Esophagus (tissue), 2 donors: ENCODE results near the gene ABCC9. TPM values are rescaled to one million over a fixed set of nuclear protein-coding genes. Genes with fewer than 3 reads are reported as not detected.
"Not testable (repeated sequence)": the region's sequence is repeated elsewhere in the genome, so short reads cannot be mapped to it uniquely, and the experiment has no call there.

Experiments
- H3K27ac ChIP-seq, 2 donors: one replicate each; pipeline ENCODE4 v1.5.1; 2013; ENCODE audit warnings: low read depth in 2 of 2, mild to moderate bottlenecking in 2 of 2, inconsistent platforms in 1 of 2, low read length in 1 of 2, moderate library complexity in 1 of 2
- H3K27me3 ChIP-seq, 2 donors: one replicate each; pipeline ENCODE4 v1.6.1; 2013; ENCODE audit warnings: low read length in 2 of 2, control low read depth in 1 of 2, mild to moderate bottlenecking in 1 of 2; ENCODE audit not compliant: insufficient read depth in 2 of 2, control insufficient read depth in 1 of 2
- H3K36me3 ChIP-seq, 2 donors: one replicate each; pipeline ENCODE4 v1.6.1; 2013; ENCODE audit warnings: low read length in 1 of 2; ENCODE audit not compliant: control insufficient read depth in 2 of 2, insufficient read depth in 2 of 2
- H3K4me1 ChIP-seq, 2 donors: one replicate each; pipeline ENCODE4 v1.6.1; 2013; ENCODE audit warnings: low read length in 1 of 2; ENCODE audit not compliant: control insufficient read depth in 2 of 2, insufficient read depth in 2 of 2
- H3K4me3 ChIP-seq, 2 donors: one replicate each; pipeline ENCODE4 v1.5.1; 2013; ENCODE audit warnings: low read length in 2 of 2, mild to moderate bottlenecking in 2 of 2, low read depth in 1 of 2, moderate library complexity in 1 of 2
- H3K9me3 ChIP-seq, 2 donors: one replicate each; pipeline ENCODE4 v1.6.1; 2013; ENCODE audit warnings: mild to moderate bottlenecking in 2 of 2, low read depth in 1 of 2, low read length in 1 of 2, moderate library complexity in 1 of 2; ENCODE audit not compliant: control insufficient read depth in 2 of 2, insufficient read depth in 1 of 2
- WGBS, 2 donors: extraction: QIAGEN DNeasy Blood & Tissue Kit; methylation state at CpG; one replicate each; pipeline ENCODE4 v1.1.7; 2013; 5-methylcytosine and 5-hydroxymethylcytosine counted together
- polyA plus RNA-seq, 2 donors: library from polyadenylated mRNA; stranded (reverse); fragments of 200-250 nt; gene quantifications; one replicate each; pipeline ENCODE4 v1.2.3, GENCODE V29; 2013
- donor health status: healthy with polysubstance abuse.
- donor health status: Bipolar disorder and iron deficiency.

ABCC9 gene
- polyA plus RNA-seq, 2 donors: 0.61 to 1.6 TPM

DNA sequence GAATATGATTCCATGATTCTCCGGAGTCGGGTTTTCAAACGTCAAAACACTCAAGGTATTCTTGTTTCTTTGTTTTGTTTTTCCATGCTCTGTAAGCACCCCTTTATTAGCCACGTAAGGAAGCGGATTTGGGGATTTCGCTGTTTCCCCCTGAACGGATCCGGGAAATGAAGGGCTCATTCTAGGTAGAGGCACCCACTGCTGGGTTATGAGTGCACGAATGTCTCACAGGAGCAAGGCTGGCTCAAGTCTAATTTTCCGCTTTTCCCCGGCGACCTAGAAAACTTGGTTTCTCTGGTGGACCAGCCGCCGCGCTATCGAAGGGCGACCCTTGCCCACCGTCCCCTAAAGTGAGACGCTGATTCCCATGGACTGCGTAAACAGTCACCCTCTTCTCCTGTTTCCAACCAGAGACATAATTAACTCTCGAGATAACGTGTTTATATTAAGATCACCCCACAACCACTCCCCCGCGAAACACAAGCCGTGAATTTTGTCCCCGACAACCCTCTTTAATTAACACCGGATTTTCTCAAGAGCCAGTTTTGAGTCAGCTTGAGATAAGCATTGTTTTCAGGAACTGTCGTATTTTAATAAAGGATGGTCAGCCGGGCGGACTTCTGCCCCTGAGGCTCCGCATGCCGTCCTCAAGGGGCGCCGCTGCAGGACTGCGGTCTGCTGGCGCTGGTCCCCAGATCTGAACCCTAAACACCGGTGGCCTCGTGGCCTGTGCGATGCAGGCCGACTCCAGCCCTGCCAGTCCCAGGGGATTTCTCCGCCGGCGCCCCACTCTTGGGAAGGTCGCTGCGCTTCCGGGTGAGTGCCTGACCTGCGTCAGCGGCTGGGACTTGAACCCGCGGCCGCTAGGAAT, 515 bp upstream of the ABCC9 start:
- H3K27ac ChIP-seq: peak overlapping the region; percentile 44 to 75
- H3K36me3 ChIP-seq: no peaks in the 10 kb centered on the region
- peaks cover 0 to 8% of the 10 kb centered on the region in 2 donors for H3K27me3 ChIP-seq
- peaks cover 6 to 10% of the 10 kb centered on the region in 2 donors for H3K9me3 ChIP-seq
- 5 to 6% methylated on average over 51 of the region's 51 CpGs for WGBS, 2 donors
- H3K4me1 ChIP-seq: no peaks in the 10 kb centered on the region
- peak overlapping the region; percentile 40 to 42 for H3K4me3 ChIP-seq

DNA sequence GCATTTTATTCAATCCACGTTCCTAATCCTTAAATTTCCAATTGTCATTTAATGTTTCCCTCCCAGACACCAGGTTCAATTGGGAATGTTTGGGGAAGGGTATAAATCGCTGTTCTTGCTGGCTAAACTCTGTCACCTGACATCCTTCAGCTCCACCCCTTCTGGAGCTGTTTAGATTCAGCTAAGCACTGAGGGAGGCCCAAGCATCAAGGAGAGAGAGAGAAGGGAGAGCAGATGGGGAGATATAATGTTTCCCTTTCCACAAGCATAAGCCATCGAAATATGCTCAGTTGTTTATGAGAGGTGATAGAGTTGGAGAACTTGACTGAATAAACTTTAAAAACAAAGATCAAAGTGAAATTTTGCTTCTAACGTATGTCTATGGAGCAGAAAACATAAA, 1.8 kb downstream of the ABCC9 start:
- H3K4me1 ChIP-seq: no peaks in the 10 kb centered on the region
- H3K36me3 ChIP-seq: no peaks in the 10 kb centered on the region
- no peak overlapping the region for H3K27ac ChIP-seq
- WGBS, 2 donors: 64 to 65% methylated on average over 4 of the region's 4 CpGs
- H3K4me3 ChIP-seq: peak overlapping the region in 1 of 2 donors; percentile 42
- H3K27me3 ChIP-seq: peaks cover 0 to 8% of the 10 kb centered on the region in 2 donors
- peaks cover 0 to 4% of the 10 kb centered on the region in 2 donors for H3K9me3 ChIP-seq

DNA sequence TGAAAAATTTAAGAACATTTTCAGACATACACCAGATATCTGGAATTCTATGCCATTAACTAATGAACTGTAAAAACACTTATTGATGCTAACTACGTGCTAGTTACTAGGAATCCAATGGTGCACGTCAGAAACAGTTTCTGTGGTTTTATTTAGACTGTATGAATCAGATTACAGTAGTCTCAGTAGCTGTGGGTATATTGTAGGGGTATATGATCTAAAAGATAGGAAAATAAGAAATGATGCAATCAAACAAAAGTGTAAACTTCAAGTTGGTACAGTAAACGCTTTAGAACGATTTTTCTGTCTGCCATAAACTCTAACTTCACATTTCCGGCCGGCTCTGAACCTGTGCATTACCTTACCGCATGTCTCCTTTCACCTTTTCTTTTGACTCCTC, 2.3 kb downstream of the ABCC9 start:
- H3K9me3 ChIP-seq: peaks cover 0 to 4% of the 10 kb centered on the region in 2 donors
- H3K4me1 ChIP-seq: no peaks in the 10 kb centered on the region
- WGBS, 2 donors: 77 to 80% methylated on average over 7 of the region's 7 CpGs
- H3K27ac ChIP-seq: no peak overlapping the region
- no peaks in the 10 kb centered on the region for H3K36me3 ChIP-seq
- peaks cover 0 to 8% of the 10 kb centered on the region in 2 donors for H3K27me3 ChIP-seq
- H3K4me3 ChIP-seq: no peak overlapping the region

- H3K27ac ChIP-seq: no peak overlapping the region
Measured at GRCh38 chr12:21934173-21934572, 7.1 kb downstream of the ABCC9 start.

GRCh38 chr12:21933656-21934055, 7.6 kb downstream of the ABCC9 start:
- no peaks in the 10 kb centered on the region for H3K9me3 ChIP-seq
- 78 to 85% methylated on average over 4 of the region's 4 CpGs for WGBS, 2 donors
- no peak overlapping the region for H3K4me3 ChIP-seq
- no peaks in the 10 kb centered on the region for H3K36me3 ChIP-seq
- no peaks in the 10 kb centered on the region for H3K27me3 ChIP-seq
- no peak overlapping the region for H3K27ac ChIP-seq
- H3K4me1 ChIP-seq: no peaks in the 10 kb centered on the region

More at GRCh38 chr12:21934173-21934572, 7.1 kb downstream of the ABCC9 start:
- H3K9me3 ChIP-seq: no peaks in the 10 kb centered on the region
- no peaks in the 10 kb centered on the region for H3K27me3 ChIP-seq
- no peak overlapping the region for H3K4me3 ChIP-seq
- H3K36me3 ChIP-seq: no peaks in the 10 kb centered on the region
- 81 to 90% methylated on average over 1 of the region's 1 CpG for WGBS, 2 donors
- H3K4me1 ChIP-seq: no peaks in the 10 kb centered on the region

DNA sequence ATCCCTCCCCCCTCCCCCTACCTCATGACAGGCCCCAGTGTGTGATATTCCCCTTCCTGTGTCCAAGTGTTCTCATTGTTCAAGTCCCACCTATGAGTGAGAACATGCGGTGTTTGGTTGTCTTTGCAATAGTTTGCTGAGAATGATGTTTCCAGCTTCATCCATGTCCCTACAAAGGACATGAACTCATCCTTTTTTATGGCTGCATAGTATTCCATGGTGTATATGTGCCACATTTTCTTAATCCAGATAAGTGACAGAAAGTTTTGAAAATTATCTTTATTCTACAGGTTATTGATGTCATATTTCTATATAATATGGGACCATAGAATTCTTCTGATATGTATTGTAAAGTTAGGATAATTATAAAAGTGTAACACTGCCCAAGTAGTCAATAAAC, 11.3 kb downstream of the ABCC9 start:
- H3K4me3 ChIP-seq, H3K4me1 ChIP-seq, H3K9me3 ChIP-seq, H3K36me3 ChIP-seq, H3K27me3 ChIP-seq, H3K27ac ChIP-seq: not testable (repeated sequence)
- 89 to 98% methylated on average over 1 of the region's 1 CpG for WGBS, 2 donors

GRCh38 chr12:21925296-21925913, 15.8 kb downstream of the ABCC9 start:
- Histone ChIP-seq H3K36me3 (no peaks in the 10 kb centered on the region), H3K27me3 (no peaks in the 10 kb centered on the region), H3K4me1 (no peaks in the 10 kb centered on the region), H3K27ac (no peak overlapping the region), H3K4me3 (no peak overlapping the region), H3K9me3 (no peaks in the 10 kb centered on the region)
- 90 to 96% methylated on average over 3 of the region's 3 CpGs for WGBS, 2 donors

DNA sequence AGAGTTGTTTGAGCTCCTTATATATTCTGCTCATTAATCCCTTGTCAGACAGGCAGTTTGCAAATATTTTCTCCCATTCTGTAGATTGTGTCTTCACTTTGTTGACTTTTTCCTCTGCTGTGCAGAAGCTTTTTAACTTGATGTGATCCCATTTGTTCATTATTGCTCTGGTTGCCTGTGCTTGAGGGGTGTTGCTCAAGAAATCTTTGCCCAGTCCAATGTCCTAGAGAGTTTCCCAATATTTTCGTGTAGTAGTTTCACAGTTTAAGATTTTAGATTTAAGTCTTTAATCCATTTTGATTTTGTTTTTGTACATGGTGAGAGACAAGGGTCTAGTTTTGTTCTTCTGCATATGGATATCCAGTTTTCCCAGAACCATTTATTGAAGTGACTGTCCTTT, 19.8 kb downstream of the ABCC9 start:
- no peak overlapping the region for H3K27ac ChIP-seq
- no peaks in the 10 kb centered on the region for H3K27me3 ChIP-seq
- H3K9me3 ChIP-seq: no peaks in the 10 kb centered on the region
- WGBS, 2 donors: 61 to 67% methylated on average over 1 of the region's 1 CpG
- no peaks in the 10 kb centered on the region for H3K36me3 ChIP-seq
- H3K4me1 ChIP-seq: no peaks in the 10 kb centered on the region
- H3K4me3 ChIP-seq: no peak overlapping the region

GRCh38 chr12:21918456-21918855, 22.8 kb downstream of the ABCC9 start:
- Histone ChIP-seq H3K4me1 (no peaks in the 10 kb centered on the region), H3K9me3 (no peaks in the 10 kb centered on the region), H3K27me3 (no peaks in the 10 kb centered on the region), H3K36me3 (no peaks in the 10 kb centered on the region), H3K4me3 (no peak overlapping the region), H3K27ac (no peak overlapping the region)
- WGBS, 2 donors: 61 to 74% methylated on average over 3 of the region's 3 CpGs
